OCI-LY7 (cell line): Measurements from ENCODE around the gene ZNF335. TPM values are rescaled to one million over a fixed set of nuclear protein-coding genes. Genes with fewer than 3 reads are reported as not detected.
A peak's percentile ranks its signal among the peaks of the same experiment; 100 is the strongest.

Experiments used
- BruUV-seq: library from RNA; stranded (reverse); fragments of 400-500 nt; replicated peaks from 2 replicates; lab custom pipeline; 2021; lab: Mats Ljungman, UMichigan
- CTCF ChIA-PET: fragments of 300-600 bp; sonication (Branson Sonifier 250); formaldehyde crosslinking; loops from one replicate; lab custom pipeline; 2022; ENCODE audit warnings: antibody characterized with exemption; ENCODE audit not compliant: unreplicated experiment; lab: Charles Lee
- POLR2A ChIA-PET: fragments of 300-600 bp; sonication (Branson Sonifier 250); formaldehyde crosslinking; loops from one replicate; lab custom pipeline; 2022; ENCODE audit warnings: antibody characterized with exemption; lab: Charles Lee
- DNase-seq: peaks from one replicate; pipeline ENCODE4 v3.0.0-alpha.2; 2015; ENCODE audit warnings: low spot score
- H2AFZ ChIP-seq: fragments of 200-600 bp; sonication (generic), shearing (Covaris generic); 2 replicates; pipeline ENCODE4 v1.6.1; 2014; ENCODE audit warnings: mild to moderate bottlenecking, antibody characterized with exemption, low read length, moderate library complexity
- H3K27ac ChIP-seq: fragments of 200-600 bp; sonication (generic); 2 replicates; pipeline ENCODE4 v1.5.1; 2014; ENCODE audit warnings: mixed run types, low read depth, mild to moderate bottlenecking, moderate library complexity, low read length, inconsistent platforms; ENCODE audit not compliant: poor library complexity, severe bottlenecking
- H3K36me3 ChIP-seq: fragments of 200-600 bp; sonication (generic); 2 replicates; pipeline ENCODE4 v1.6.1; 2014; ENCODE audit warnings: mild to moderate bottlenecking, antibody characterized with exemption, low read length, moderate library complexity, mixed read lengths; ENCODE audit not compliant: insufficient read depth
- H3K4me1 ChIP-seq: fragments of 200-600 bp; sonication (generic); 2 replicates; pipeline ENCODE4 v1.5.1; 2014; ENCODE audit warnings: mild to moderate bottlenecking, low read length; ENCODE audit not compliant: insufficient read depth, poor library complexity, severe bottlenecking
- H3K4me2 ChIP-seq: fragments of 200-600 bp; sonication (generic); 2 replicates; pipeline ENCODE4 v1.6.1; 2014; ENCODE audit warnings: mild to moderate bottlenecking, low read length
- H3K4me3 ChIP-seq: fragments of 200-600 bp; sonication (generic); 2 replicates; pipeline ENCODE4 v1.5.1; 2014; ENCODE audit warnings: mild to moderate bottlenecking, low read depth, low read length; ENCODE audit not compliant: poor library complexity, severe bottlenecking
- H3K79me2 ChIP-seq: fragments of 200-600 bp; sonication (generic); 2 replicates; pipeline ENCODE4 v1.6.1; 2016; ENCODE audit warnings: low read depth, mild to moderate bottlenecking, low read length, moderate library complexity, mixed read lengths; ENCODE audit not compliant: insufficient read depth
- H3K9me2 ChIP-seq: fragments of 200-600 bp; sonication (generic); 2 replicates; pipeline ENCODE4 v1.6.1; 2016; ENCODE audit warnings: mild to moderate bottlenecking, low read length, mixed read lengths; ENCODE audit not compliant: insufficient read depth
- H3K9me3 ChIP-seq: fragments of 200-600 bp; sonication (generic); 2 replicates; pipeline ENCODE4 v1.6.1; 2014; ENCODE audit warnings: mild to moderate bottlenecking, mixed run types, low read length, mixed read lengths
- H4K20me1 ChIP-seq: fragments of 200-600 bp; sonication (generic); 2 replicates; pipeline ENCODE4 v1.6.1; 2014; ENCODE audit warnings: mild to moderate bottlenecking, antibody characterized with exemption, low read length, moderate library complexity, mixed read lengths; ENCODE audit not compliant: insufficient read depth
- CTCF ChIP-seq: fragments of 200-600 bp; sonication (generic); conservative IDR thresholded peaks from 2 replicates; pipeline ENCODE4 v1.5.1; 2014; ENCODE audit warnings: mild to moderate bottlenecking, antibody characterized with exemption, low read length, moderate library complexity, mixed read lengths
- EZH2phosphoT487 ChIP-seq: fragments of 200-600 bp; sonication (generic); IDR thresholded peaks from 2 replicates; pipeline ENCODE4 v1.6.1; 2018; ENCODE audit warnings: low read depth, borderline replicate concordance, mild to moderate bottlenecking, mixed run types, antibody characterized with exemption, low read length, moderate library complexity, mixed read lengths
- intact Hi-C: fragments of 100-400 bp; cut with micrococcal nuclease; formaldehyde crosslinking; loops from one replicate; pipeline ENCODE4 v1.10.0; 2022; ENCODE audit not compliant: unreplicated experiment
- total RNA-seq, 2 experiments: library from RNA; depleted of rRNA in 1 of 2; stranded (reverse); fragments of >200 nt in 1 of 2; shearing (Covaris generic) in 1 of 2; gene quantifications; 2 replicates each; pipeline ENCODE4 v1.2.3, GENCODE V29; 2014 to 2022

Gene ZNF335
- total RNA-seq, 2 experiments from 2014 or later, result 21.0 to 28.4 TPM

- Histone ChIP-seq H3K4me1 (peaks cover 25% of the 10 kb centered on the region), H3K79me2 (peaks cover 23% of the 10 kb centered on the region), H3K4me3 (peak overlapping the region; percentile 94), H4K20me1 (no peaks in the 10 kb centered on the region), H2AFZ (peak overlapping the region; percentile 41), H3K9me2 (no peaks in the 10 kb centered on the region), H3K36me3 (peaks cover 30% of the 10 kb centered on the region), H3K9me3 (no peaks in the 10 kb centered on the region), H3K27ac (peak overlapping the region; percentile 94), H3K4me2 (peak overlapping the region; percentile 86)
- no TSS peak for BruUV-seq
- TF ChIP-seq EZH2phosphoT487, result no peak
- TF ChIP-seq CTCF, result no peak
- ChIA-PET POLR2A (interaction anchor here (0.6 to 2.2 kb wide), 5 partner anchors 37 to 152 kb away, joined by 3 to 11 read pairs (median 3); partner anchors contain the start of gene PCIF1), CTCF (interaction anchor here (0.6 to 2.0 kb wide), 4 partner anchors 12 to 1001 kb away, joined by 3 to 7 read pairs (median 4); no protein-coding TSS in a partner anchor)
- intact Hi-C loops, result loop anchor here (1.0 to 5.0 kb wide), 6 partner anchors 36 to 716 kb away; partner anchors contain the start of genes PIGT, TP53RK and UBE2C
- DNase-seq, result no peak
These were observed 653 bp downstream of the ZNF335 start for GRCh38 chr20:45971425-45971674.

- Histone ChIP-seq H3K4me3 (peak overlapping the region; percentile 94), H3K27ac (peak overlapping the region; percentile 94), H3K4me2 (peak overlapping the region; percentile 86), H4K20me1 (no peaks in the 10 kb centered on the region), H3K79me2 (peaks cover 23% of the 10 kb centered on the region), H3K9me2 (no peaks in the 10 kb centered on the region), H2AFZ (peak overlapping the region; percentile 41), H3K36me3 (peaks cover 35% of the 10 kb centered on the region), H3K9me3 (no peaks in the 10 kb centered on the region), H3K4me1 (peaks cover 25% of the 10 kb centered on the region)
- BruUV-seq, result TSS peak; percentile 79
- CTCF ChIA-PET, result interaction anchor here (0.6 to 2.0 kb wide), 9 partner anchors 11 to 438 kb away, joined by 3 to 7 read pairs (median 3); partner anchors contain the start of gene UBE2C
- POLR2A ChIA-PET, result interaction anchor here (0.6 to 2.2 kb wide), 14 partner anchors 10 to 437 kb away, joined by 3 to 11 read pairs (median 4); partner anchors contain the start of genes CTSA, NEURL2 and PCIF1
- intact Hi-C loops, result loop anchor here (1.0 to 5.0 kb wide), 6 partner anchors 36 to 716 kb away; partner anchors contain the start of genes PIGT, TP53RK and UBE2C
- peak; percentile 39 for DNase-seq
- TF ChIP-seq CTCF, result no peak
- no peak for TF ChIP-seq EZH2phosphoT487
These were observed 1.2 kb downstream of the ZNF335 start for GRCh38 chr20:45970646-45971424.
